Heart left ventricle (tissue), 16 donors: ENCODE data around the gene ZFYVE26. TPM values are rescaled to one million over a fixed set of nuclear protein-coding genes. Genes with fewer than 3 reads are reported as not detected.
"Not testable (repeated sequence)": the region's sequence is repeated elsewhere in the genome, so short reads cannot be mapped to it uniquely, and the experiment has no call there.

ENCODE experiments used
- ATAC-seq, 4 donors: fragments of 200-7000 bp; cut with Tn5 transposase; one replicate each; pipeline ENCODE4 v1.9.1; 2020 to 2022; ENCODE audit warnings: moderate library complexity in 4 of 4, mild to moderate bottlenecking in 3 of 4, moderate number of reproducible peaks in 1 of 4
- DNase-seq, 5 donors: peaks; one replicate each; pipeline ENCODE4 v3.0.0-alpha.2; 2020
- H3K27ac ChIP-seq, 12 donors: fragments of 200-600 bp; sonication (generic) in 4 of 12; one replicate each; pipeline versions ENCODE4 v1.5.0 to v1.8.0; 2016 to 2022; ENCODE audit warnings: mild to moderate bottlenecking in 2 of 12
- H3K27me3 ChIP-seq, 9 donors: fragments of 200-600 bp; sonication (generic) in 2 of 9; one replicate each; pipeline versions ENCODE4 v1.5.1 to v1.8.0; 2016 to 2022; ENCODE audit warnings: mild to moderate bottlenecking in 3 of 9
- H3K36me3 ChIP-seq, 9 donors: fragments of 200-600 bp; sonication (generic) in 2 of 9; one replicate each; pipeline versions ENCODE4 v1.5.0 to v1.8.0; 2018 to 2022; ENCODE audit warnings: mild to moderate bottlenecking in 2 of 9
- H3K4me1 ChIP-seq, 12 donors: fragments of 200-600 bp; sonication (generic) in 4 of 12; one replicate each; pipeline versions ENCODE4 v1.5.0 to v1.8.0; 2016 to 2022; ENCODE audit warnings: mild to moderate bottlenecking in 3 of 12
- H3K4me3 ChIP-seq, 12 donors: fragments of 200-600 bp; sonication (generic) in 4 of 12; one replicate each; pipeline versions ENCODE4 v1.5.0 to v1.8.0; 2017 to 2022; ENCODE audit warnings: mild to moderate bottlenecking in 9 of 12, moderate library complexity in 4 of 12
- H3K9me3 ChIP-seq, 12 donors: fragments of 200-600 bp; sonication (generic) in 4 of 12; one replicate each; pipeline versions ENCODE4 v1.5.0 to v1.8.0; 2016 to 2022; ENCODE audit warnings: mild to moderate bottlenecking in 1 of 12
- POLR2A ChIP-seq, 2 donors: fragments of 450-650 bp; IDR thresholded peaks; one replicate each; pipeline ENCODE4 v1.6.1; 2017; ENCODE audit warnings: antibody characterized with exemption in 2 of 2, mild to moderate bottlenecking in 2 of 2, moderate library complexity in 2 of 2
- WGBS, 4 donors: extraction: QIAGEN DNeasy Blood & Tissue Kit in 2 of 4; methylation state at CpG; one replicate each; pipeline versions ENCODE4 v1.1.5 to v1.1.7; 2013 to 2018; 5-methylcytosine and 5-hydroxymethylcytosine counted together
- intact Hi-C, 10 donors: fragments of 100-400 bp; cut with DNase I; formaldehyde crosslinking; loops; one replicate each; pipeline versions ENCODE4 v1.11.1 to v1.14.2; 2022
- polyA plus RNA-seq, 2 donors: library from polyadenylated mRNA; stranded (reverse); fragments of 200-250 nt; gene quantifications; one replicate each; pipeline ENCODE4 v1.2.3, GENCODE V29; 2013
- total RNA-seq, 9 donors: library from RNA; depleted of rRNA in 2 of 9; stranded (reverse); fragments of >200 nt in 2 of 9; fragmentation: NEBNext Ultra II Directional in 3 of 9; extraction: Animal tissue kit (Norgen Biotek cat#: 25700) in 3 of 9; gene quantifications; one replicate each; pipeline versions ENCODE4 v1.1.0 to v1.2.4, GENCODE V29; 2016 to 2023
- TF ChIP-seq, protein P1 (sequence below), 12 donors: fragments of 200-600 bp; sonication (generic) in 4 of 12; IDR thresholded peaks; one replicate each; pipeline versions ENCODE4 v1.5.0 to v1.8.0; 2018 to 2022; ENCODE audit warnings: antibody characterized with exemption in 12 of 12, mild to moderate bottlenecking in 5 of 12
- donor health status: ischemic (EF 13 %, LVEDD 7.1; RV severe dilation, severe dysfunction).
- donor health status: healthy with polysubstance abuse.
- donor health status: DM: no; HTN: yes; CAD: no.
- donor health status: DM: no; HTN: no; CAD: no.
- donor health status: ischemic (EF 25% LVEDD 6.9; RV normal size, moderate dysfunction).
- donor health status: ischemic (EF 25% LVEDD 5.7; RV mildly dilated, moderate dysfunction).
- donor health status: healthy.
- donor health status: DM: yes; HTN: yes; CAD: no.
- donor health status: ischemic (EF 35%, LVEDD 5.7; RV mildly dilated, moderate dysfunction).
- donor health status: nonischemic (EF 11% LVEDD 7.7; RV severe dilation, severe dysfunction).
- donor health status: DM: yes; HTN: yes; CAD: no.
- donor health status: PGD.
- donor health status: ischemic (EF 29% LVEDD 5.4; RV normal size, mild dysfunction).
- donor health status: nonischemic (EF 23%, LVEDD 6.1; RV moderate dilation, normal function).

ZFYVE26 gene
- total and polyA plus RNA-seq, 11 donors, result 5.1 to 24.1 (median 18.2) TPM

DNA sequence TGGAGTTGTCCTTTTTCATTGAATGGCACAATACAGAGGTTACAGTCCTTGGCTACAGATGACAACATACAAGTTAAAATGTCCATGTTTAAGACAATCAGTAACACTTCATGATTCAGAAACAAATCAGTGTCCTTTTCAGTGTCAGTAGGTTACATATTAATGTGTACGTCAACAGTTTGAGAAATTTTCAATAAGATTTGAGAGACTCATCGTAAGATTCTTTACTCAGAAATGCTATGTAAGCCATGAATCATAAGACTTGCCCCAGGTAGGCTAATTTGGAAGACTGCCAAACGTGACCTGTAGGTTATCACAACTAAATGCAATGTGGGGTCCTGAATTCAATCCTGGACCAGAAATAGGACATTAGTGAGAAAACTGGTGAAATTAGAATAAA is 111.2 kb downstream of the ZFYVE26 start:
- no peak for ATAC-seq
- no peaks in the 10 kb centered on the region for H3K36me3 ChIP-seq
- H3K4me1 ChIP-seq, result peaks cover 0 to 6% (median 0%) of the 10 kb centered on the region in 12 donors
- no peak overlapping the region for H3K27ac ChIP-seq
- 64 to 74% (median 66%) methylated on average over 3 of the region's 3 CpGs for WGBS, 4 donors
- no peak overlapping the region for H3K4me3 ChIP-seq
- intact Hi-C loops, result loop anchor here in 7 of 10 donors (2.0 to 10.0 kb wide), 6 partner anchors 86 to 280 kb away; partner anchors contain the start of gene ARG2 (in 4 of the 7)
- peaks cover 0 to 10% (median 2%) of the 10 kb centered on the region in 12 donors for H3K9me3 ChIP-seq
- DNase-seq, result no peak
- TF ChIP-seq, protein P1, sequence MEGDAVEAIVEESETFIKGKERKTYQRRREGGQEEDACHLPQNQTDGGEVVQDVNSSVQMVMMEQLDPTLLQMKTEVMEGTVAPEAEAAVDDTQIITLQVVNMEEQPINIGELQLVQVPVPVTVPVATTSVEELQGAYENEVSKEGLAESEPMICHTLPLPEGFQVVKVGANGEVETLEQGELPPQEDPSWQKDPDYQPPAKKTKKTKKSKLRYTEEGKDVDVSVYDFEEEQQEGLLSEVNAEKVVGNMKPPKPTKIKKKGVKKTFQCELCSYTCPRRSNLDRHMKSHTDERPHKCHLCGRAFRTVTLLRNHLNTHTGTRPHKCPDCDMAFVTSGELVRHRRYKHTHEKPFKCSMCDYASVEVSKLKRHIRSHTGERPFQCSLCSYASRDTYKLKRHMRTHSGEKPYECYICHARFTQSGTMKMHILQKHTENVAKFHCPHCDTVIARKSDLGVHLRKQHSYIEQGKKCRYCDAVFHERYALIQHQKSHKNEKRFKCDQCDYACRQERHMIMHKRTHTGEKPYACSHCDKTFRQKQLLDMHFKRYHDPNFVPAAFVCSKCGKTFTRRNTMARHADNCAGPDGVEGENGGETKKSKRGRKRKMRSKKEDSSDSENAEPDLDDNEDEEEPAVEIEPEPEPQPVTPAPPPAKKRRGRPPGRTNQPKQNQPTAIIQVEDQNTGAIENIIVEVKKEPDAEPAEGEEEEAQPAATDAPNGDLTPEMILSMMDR (IDR thresholded peaks at IDR 0.05), result no peak
- no peak for TF ChIP-seq POLR2A (IDR thresholded peaks at IDR 0.05)
- no peaks in the 10 kb centered on the region for H3K27me3 ChIP-seq

GRCh38 chr14:67704484-67705089 is 111.8 kb downstream of the ZFYVE26 start:
- H3K27ac ChIP-seq, result no peak overlapping the region
- 0% methylated on average over 3 of the region's 3 CpGs for WGBS, 4 donors
- no peak for TF ChIP-seq POLR2A (IDR thresholded peaks at IDR 0.05)
- TF ChIP-seq, protein P1 (IDR thresholded peaks at IDR 0.05), result peak; percentile 59 to 81 (median 70)
- no peaks in the 10 kb centered on the region for H3K27me3 ChIP-seq
- H3K36me3 ChIP-seq, result no peaks in the 10 kb centered on the region
- no peak overlapping the region for H3K4me3 ChIP-seq
- ATAC-seq, result peak; percentile 58 to 85 (median 75)
- intact Hi-C loops, result loop anchor here (1.0 to 10.0 kb wide), 12 partner anchors 82 to 280 kb away; partner anchors contain the start of gene ARG2 (in 5 of the 10)
- H3K9me3 ChIP-seq, result peaks cover 0 to 6% (median 0%) of the 10 kb centered on the region in 12 donors
- H3K4me1 ChIP-seq, result peaks cover 0 to 6% (median 0%) of the 10 kb centered on the region in 12 donors
- no peak for DNase-seq

GRCh38 chr14:67703997-67704396 is 112.4 kb downstream of the ZFYVE26 start:
- WGBS, 4 donors, result 41 to 52% (median 47%) methylated on average over 3 of the region's 3 CpGs
- H3K9me3 ChIP-seq, result peaks cover 0 to 6% (median 0%) of the 10 kb centered on the region in 12 donors
- ATAC-seq (no peak), DNase-seq (no peak)
- no peaks in the 10 kb centered on the region for H3K36me3 ChIP-seq
- peaks cover 0 to 6% (median 0%) of the 10 kb centered on the region in 12 donors for H3K4me1 ChIP-seq
- H3K4me3 ChIP-seq, result no peak overlapping the region
- intact Hi-C loops, result loop anchor here (1.0 to 10.0 kb wide), 12 partner anchors 82 to 279 kb away; partner anchors contain the start of gene ARG2 (in 5 of the 10)
- no peaks in the 10 kb centered on the region for H3K27me3 ChIP-seq
- no peak overlapping the region for H3K27ac ChIP-seq
- no peak for TF ChIP-seq POLR2A (IDR thresholded peaks at IDR 0.05)
- TF ChIP-seq, protein P1 (IDR thresholded peaks at IDR 0.05), result no peak

DNA sequence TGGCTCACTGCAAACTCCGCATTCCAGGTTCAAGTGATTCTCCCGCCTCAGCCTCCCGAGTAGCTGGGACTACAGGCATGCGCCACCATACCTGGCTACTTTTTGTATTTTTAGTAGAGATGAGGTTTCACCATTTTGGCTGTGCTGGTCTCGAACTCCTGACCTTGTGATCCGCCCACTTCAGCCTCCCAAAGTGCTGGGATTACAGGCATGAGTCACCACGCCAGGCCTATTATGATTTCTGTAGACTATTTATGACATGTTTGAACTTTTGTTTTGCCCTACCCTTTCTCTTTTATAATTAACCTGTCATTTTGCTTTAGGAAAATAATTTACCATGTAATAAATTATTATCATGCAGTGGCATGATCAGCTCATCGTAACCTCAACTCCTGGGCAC is 114.9 kb downstream of the ZFYVE26 start, which contains the start of gene RDH12:
RDH12 (plus strand) TSS at position 395 of the 400 bp plus-strand sequence. CDS start 20,757 bp downstream, outside the sequence.
- intact Hi-C loops, result loop anchor here in 8 of 10 donors (5.0 to 10.0 kb wide), 8 partner anchors 79 to 277 kb away; partner anchors contain the start of gene ARG2 (in 2 of the 8)
- WGBS, 4 donors, result 86 to 94% (median 92%) methylated on average over 8 of the region's 8 CpGs
- ATAC-seq, result not testable (repeated sequence)

More for the DNA sequence above, 114.9 kb downstream of the ZFYVE26 start, which contains the start of gene RDH12:
- peaks cover 0 to 15% (median 0%) of the 10 kb centered on the region in 12 donors for H3K4me1 ChIP-seq
- H3K27me3 ChIP-seq, DNase-seq, H3K9me3 ChIP-seq, H3K36me3 ChIP-seq, H3K4me3 ChIP-seq: not testable (repeated sequence)
- H3K27ac ChIP-seq, result peak within 1 kb of the TSS in 1 of 12 donors; percentile 15
